SKM-1 (cell line): ENCODE data around the gene ZNF358.

Experiments
- DNase-seq: peaks from one replicate; lab custom pipeline; 2025; ENCODE audit not compliant: unreplicated experiment; lab: John Stamatoyannopoulos, UW

ZNF358 gene

DNA sequence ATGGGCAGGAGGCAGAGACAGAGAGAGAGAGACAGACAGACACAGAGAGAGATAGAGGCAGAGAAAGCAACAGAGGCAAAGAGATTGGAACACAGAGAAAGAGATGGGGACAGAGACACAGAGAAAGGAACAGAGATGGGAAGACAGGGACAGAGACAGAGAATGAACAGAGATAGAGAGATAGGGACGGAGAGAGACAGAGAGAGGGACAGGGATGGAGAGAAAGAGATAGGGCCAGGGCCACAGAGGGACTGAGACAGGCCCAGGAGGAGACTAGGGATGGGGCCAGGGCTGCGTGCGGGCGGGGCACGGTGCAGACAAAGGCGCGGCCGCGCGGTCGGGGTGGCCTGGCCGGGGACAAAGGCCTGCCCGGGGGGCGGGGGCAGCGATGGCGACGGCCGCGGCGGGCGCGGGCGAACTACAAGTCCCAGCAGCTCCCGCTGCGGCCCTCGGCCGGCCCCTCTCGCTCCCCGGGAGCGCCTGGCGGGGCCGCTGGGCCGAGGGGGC lies at the start of gene ZNF358:
Gene ZNF358, plus strand, starts transcription at position 459 of the 507 bp plus-strand sequence. CDS start 3,140 bp downstream, outside the sequence.
- DNase-seq: no peak

- DNase-seq: no peak
Measured at GRCh38 chr19:7467009-7467989, 48.6 kb upstream of the ZNF358 start.

DNA sequence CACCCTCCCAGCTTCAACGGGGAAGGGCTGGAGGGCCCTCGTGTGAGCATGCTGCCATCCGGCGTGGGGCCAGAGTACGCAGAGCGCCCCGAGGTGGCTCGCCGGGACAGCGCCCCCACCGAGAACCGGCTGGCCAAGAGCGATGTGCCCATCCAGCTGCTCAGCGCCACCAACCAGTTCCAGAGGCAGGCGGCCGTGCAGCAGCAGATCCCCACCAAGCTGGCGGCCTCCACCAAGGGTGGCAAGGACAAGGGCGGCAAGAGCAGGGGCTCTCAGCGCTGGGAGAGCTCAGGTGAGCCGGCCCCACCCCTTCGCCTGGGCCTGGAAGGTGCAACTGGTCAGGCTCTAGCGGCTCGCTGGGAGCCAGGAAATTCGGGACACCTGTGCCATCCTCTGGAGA lies 47.1 kb upstream of the ZNF358 start:
- DNase-seq: no peak

DNA sequence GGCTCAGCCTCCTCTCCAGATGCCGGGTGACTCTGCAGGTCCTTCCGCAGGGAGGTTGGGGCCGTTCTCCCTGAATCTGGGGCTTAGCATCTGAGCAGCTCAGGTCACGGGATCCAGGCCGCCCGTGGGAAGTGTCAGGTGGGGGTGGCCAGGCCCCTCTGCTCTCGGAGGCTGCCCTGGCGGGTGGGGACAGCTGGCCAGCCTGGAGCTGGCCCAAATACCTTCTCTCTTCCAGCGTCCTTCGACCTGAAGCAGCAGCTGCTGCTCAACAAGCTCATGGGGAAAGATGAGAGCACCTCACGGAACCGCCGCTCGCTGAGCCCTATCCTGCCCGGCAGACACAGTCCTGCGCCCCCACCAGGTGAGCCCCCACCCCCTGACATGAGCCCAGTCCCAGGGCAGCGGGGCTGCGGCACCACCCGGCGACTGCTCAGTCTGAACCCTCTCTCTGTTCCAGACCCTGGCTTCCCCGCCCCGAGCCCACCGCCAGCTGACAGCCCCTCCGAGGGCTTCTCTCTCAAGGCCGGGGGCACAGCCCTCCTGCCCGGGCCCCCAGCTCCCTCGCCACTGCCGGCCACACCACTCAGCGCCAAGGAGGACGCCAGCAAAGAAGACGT lies 46.1 kb upstream of the ZNF358 start:
- DNase-seq: no peak

GRCh38 chr19:7470540-7471305 lies 45.2 kb upstream of the ZNF358 start:
- no peak for DNase-seq

DNA sequence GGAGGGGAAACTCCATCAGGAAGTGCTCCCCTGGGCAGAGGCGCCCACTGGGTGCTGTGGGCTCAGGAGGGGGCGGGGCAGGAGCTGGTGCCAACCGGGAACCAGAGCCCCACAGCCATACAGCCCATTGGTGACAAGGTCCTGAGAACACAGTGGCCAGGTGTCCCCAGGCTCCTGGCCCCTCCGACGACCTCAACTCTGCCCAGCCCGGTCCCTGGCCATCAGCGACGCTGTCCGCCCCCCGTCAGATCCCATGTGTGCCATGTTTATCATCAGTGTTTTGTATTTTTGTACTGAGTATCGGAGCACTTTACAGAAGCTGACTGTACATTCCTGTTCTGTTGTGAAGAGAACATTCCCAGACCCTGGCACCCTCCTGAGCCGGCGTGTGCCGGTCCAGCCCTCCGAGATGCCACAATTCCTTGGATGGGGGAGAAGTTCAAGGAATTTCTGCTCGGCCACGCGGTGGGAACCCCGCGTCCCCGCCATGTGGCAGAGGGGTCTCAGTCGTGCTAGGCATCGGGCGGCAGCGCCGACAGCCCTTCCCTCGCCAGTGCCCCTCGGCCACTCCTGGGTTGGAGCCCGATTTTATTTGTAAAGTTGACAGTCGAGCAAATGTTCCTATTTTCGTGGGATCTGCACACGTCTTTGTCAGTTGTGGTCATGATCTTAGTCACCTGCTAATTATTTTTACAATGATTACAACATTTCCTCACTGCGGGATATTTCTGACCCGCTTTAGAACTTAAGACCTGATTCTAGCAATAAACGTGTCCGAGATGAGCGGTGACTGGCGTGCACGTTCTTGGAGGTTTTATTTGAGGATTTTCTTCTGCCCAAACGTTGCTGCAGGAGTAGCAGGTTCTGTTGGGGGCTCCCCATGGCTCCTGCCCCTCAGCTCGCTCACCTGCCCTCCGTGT lies 43.9 kb upstream of the ZNF358 start:
- no peak for DNase-seq

DNA sequence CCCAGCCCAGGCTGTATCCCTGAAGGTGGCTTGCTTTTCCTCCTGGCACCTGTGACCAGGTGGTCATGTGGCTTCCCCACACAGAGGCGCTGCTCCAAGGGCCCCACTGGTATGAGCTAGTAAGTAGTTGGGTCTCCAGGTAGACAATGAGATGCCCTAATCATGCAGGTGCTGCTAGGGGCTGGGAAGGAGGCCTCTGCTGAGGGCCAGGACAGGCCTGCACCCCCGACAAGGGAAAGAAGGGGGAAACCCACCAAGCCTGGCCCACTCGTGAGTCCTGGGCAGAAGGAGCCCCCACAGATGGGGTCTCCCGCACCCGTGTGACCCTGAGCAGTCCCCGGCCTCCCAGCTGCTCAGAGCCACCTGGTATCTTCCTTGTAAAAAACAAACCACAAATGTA lies 40.2 kb upstream of the ZNF358 start:
- DNase-seq: no peak

DNA sequence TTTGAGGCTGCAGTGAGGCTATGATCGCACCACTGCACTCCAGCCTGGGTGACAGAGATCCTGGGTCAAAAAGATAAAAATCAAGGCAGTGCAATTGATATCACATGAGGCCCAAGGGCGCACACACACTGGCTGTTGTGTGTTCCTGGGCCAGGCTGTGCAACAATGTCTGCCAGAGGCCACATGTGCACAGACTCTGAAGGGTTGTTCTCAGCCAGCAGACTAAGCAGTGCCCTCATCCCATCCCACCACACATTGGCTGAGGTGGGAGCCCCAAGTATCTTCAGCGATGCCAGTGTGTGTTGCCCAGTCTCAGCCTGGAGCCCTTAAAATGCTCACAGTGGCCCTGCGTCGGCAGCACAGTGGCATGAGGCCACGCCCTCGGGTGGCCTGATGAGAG lies 39.7 kb upstream of the ZNF358 start:
- DNase-seq: no peak

- no peak for DNase-seq
Measured at GRCh38 chr19:7476777-7477494, 39.0 kb upstream of the ZNF358 start.

DNA sequence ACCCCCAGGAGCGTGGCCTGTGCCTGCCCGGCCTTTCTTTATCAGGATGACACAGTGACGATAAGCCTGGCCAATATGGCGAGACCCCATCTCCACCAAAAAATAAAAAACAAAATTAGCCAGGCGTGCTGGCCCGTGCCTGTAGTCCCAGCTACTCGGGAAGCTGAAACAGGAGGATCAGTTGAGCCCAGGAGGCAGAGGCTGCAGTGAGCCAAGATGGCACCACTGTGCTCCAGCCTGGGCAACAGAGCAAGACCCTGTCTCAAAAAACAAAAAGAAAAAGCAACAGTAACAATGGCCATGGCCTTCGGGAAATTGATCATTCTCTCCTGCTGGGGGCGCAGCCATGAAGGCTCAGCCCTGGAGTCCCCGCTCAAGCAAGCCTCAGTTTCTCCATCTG lies 38.1 kb upstream of the ZNF358 start:
- DNase-seq: no peak

GRCh38 chr19:7478173-7478842 lies 37.6 kb upstream of the ZNF358 start:
- no peak for DNase-seq

DNA sequence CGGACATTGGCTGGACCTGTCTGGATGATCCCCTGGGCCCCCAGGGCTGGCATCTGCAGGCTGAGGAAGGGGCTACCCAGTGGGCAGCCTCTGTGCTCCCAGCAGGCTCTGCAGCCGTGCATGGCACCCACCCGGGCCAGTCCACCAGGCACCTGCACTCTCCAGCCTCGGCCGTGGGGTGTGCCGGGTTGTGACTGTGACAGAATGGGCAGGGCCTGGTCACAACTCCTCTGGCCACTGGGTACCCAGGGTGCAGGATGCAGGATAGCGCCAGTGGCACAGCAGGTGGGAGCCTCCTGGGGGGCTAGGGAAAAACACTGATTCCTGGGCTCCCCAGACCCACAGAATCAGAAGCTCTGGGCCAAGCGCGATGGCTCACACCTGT lies 37.1 kb upstream of the ZNF358 start:
- DNase-seq: no peak

DNA sequence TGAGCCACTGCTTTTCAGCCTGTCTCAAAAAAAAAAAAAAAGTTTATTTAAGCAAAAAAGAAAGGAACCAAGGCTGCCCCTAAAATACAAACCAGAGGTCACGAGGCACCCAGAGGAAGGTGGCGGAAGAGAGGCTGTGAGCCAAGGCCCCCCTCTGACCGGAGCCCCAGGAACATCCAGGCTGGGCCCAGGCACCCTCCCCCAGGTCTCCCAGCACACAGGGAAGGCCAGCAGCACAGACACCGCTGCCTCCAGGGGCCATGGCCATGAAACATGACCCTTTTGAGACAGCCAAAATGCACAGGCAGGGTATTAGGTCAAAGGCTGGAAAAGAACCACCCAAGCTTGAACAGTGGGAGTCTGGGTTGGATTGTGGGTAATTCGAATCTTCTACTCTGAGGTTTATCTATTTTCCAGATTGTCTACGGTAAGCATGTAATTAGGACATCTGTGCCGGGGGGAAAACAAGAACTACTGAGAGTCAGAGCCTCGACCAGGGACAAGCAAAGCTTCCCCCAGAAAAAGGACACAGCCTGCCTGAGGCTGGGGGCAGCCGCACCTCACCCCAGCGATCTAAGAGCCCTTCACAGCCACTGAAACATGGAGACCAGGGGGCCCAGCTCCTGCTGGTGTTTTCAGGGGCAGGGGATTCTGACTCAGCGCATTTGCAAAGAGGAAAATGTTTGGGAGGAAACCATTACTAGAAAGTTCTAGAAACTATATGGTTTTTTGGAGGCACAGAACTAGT lies 35.5 kb upstream of the ZNF358 start:
- no peak for DNase-seq

GRCh38 chr19:7480970-7481255 lies 35.0 kb upstream of the ZNF358 start:
- DNase-seq: no peak

DNA sequence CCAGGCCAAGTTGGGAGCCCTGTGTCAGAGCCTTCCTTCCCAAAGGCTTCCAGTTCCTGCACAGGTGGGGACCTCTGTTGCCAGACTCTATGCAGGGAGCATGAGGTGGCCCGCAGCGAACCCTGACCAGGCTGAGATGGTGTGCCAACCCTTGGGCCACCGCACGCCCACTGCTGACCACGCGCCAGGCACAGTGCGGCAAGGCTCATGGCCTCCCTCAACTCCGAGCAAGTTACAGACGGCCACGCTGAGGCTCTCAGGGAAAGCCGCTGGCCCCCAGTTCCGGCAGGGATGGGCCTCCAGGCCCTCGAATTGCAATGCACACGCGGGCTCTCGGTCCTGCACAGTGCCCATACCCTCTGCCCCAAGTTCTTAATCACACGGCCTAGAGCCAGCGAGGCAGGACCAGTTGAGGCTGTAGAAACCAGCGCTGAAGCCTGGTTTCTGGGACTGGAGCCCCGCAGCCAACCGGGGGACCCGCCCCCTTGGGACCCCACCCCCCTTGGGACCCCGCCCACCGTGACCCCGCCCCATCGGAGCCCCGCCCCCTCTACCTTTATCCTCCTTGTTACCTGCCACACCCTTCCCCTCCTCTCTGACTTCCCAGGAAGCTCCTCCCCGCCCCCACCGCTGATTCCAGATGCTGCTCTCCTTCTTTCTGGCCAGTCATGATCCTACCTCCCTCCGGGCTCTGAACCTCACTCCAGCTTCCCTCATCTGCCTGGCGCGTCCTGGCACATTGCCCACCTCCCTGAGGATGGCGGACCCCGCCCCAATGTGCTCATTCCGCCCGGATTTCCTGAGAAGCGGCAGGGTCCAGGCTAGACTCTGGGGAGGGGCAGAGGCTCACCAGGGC lies 33.1 kb upstream of the ZNF358 start:
- no peak for DNase-seq

DNA sequence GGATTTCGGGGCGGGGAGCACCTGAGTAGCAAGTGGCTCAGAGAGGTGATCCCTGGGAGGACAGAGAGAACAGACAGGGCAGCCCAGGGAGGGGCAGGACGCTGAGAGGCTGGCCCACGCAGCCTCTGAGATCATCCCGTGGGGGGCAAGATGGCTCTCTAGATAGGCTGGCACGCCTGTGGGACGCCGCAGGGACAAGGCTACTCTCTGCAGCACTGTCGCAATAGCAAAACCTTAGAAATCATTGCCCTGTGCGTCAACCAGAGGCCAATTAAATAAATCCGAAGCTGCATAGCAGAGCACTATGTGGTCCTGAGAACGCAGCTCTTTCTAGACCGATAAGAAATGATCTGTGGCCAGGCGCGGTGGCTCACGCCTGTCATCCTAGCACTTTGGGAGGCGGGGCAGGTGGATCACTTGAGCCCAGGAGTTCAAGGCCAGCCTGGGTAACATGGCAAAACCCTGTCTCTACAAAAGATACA lies 32.1 kb upstream of the ZNF358 start:
- no peak for DNase-seq

GRCh38 chr19:7486923-7487322 lies 29.0 kb upstream of the ZNF358 start:
- DNase-seq: no peak
